ENCODE results near the gene CDK5RAP3.
"Not testable (repeated sequence)": the region's sequence is repeated elsewhere in the genome, so short reads cannot be mapped to it uniquely, and the experiment has no call there.

Gene CDK5RAP3, protein sequence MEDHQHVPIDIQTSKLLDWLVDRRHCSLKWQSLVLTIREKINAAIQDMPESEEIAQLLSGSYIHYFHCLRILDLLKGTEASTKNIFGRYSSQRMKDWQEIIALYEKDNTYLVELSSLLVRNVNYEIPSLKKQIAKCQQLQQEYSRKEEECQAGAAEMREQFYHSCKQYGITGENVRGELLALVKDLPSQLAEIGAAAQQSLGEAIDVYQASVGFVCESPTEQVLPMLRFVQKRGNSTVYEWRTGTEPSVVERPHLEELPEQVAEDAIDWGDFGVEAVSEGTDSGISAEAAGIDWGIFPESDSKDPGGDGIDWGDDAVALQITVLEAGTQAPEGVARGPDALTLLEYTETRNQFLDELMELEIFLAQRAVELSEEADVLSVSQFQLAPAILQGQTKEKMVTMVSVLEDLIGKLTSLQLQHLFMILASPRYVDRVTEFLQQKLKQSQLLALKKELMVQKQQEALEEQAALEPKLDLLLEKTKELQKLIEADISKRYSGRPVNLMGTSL

GRCh38 chr17:47970725-47971499 lies at the start of gene CDK5RAP3:
Gene CDK5RAP3 (plus strand): TSS chr17:47971113. CDS start chr17:47971147, 34 bp downstream.
- peak; percentile 95 to 97 for DNase-seq (ENCODE audit: low read depth in 2 of 2)

GRCh38 chr17:47924785-47925677 lies 45.9 kb upstream of the CDK5RAP3 start:
- DNase-seq (ENCODE audit: low read depth in 2 of 2), result no peak

DNA sequence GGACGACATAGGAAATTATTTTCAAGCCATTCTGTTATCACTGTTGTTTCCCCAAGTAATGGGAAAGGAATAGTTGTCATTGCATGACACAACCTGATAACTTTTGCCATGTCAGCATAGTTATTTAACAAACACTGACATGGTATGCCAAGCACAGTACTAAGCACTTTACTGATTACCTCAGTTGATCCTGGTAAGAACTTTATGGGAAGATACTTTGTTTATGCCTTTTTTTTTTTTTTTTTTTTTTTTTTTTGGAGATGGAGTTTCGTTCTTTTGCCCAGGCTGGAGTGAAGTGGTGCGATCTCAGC lies 45.3 kb upstream of the CDK5RAP3 start:
- no peak for DNase-seq (ENCODE audit: low read depth in 2 of 2)

DNA sequence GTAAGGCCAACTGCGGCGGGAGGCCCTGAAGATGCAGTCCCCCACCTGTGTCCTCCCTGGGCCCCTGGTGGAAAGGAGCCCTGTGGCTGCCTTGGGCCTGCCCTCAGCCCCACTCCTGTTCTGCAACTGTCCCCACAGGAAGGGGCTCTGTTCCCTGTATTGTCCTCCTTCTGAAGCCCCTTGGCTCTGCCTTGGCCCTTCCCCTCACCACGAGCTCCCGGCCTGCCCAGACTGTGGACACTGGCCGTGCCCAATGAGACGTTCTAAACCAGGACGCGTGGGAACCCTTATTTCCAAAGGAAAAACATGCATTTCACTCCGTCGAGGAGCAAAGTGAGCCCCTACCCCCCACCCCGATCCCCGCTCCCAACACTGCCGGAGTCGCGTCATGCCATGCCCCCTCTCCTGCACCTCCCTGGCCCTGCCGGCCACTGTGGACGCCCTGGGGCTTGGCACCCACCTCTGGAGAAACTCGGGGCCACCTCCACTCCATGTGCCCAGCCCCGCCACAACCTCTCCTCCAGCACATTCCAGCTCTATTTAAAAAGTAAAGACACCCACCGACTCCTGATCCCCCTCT lies 43.0 kb upstream of the CDK5RAP3 start:
- DNase-seq (ENCODE audit: low read depth in 2 of 2), result no peak

GRCh38 chr17:47928415-47928814 lies 42.5 kb upstream of the CDK5RAP3 start:
- no peak for DNase-seq (ENCODE audit: low read depth in 2 of 2)

DNA sequence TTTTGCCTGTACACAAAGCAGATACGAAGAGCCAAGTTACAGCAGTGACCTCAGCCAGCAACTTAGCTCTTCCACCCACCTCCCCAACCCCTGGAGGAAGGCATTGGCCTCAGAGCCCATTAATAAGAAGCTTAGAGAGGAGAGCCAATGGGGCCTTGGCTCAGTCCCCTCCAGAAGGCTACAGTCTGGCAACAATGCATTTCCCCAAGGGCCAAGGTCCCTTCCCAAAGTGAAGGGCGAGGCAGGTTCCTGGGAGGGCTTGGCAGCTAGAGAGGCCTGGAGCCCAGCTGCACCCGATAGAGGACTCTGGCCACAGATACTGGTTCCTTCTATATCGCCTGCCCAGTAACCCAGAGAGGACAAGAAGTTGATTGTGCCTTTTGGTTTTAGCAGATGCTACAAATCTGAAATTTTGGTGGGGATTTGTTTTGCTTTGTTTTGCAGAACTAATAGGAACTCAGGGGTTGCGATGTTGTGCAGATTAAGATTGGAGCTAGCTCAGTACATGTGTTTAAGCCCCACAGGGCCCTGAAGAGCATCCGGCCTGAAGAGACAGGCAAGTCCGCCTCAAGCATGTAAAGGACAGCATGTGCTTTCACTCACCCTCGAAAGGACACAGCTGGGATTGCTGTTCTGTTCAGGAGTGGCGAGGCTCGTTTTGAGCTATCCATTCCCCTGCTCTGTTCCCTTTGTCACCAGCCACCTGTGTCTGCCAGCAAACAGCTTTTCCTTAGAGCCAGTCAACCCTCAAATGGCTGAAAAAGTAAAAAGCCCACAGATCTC lies 41.5 kb upstream of the CDK5RAP3 start:
- DNase-seq (ENCODE audit: low read depth in 2 of 2), result no peak

GRCh38 chr17:47931848-47932247 lies 39.1 kb upstream of the CDK5RAP3 start:
- no peak for DNase-seq (ENCODE audit: low read depth in 2 of 2)

- no peak for DNase-seq (ENCODE audit: low read depth in 2 of 2)
Measured at GRCh38 chr17:47934856-47935255, 36.1 kb upstream of the CDK5RAP3 start.

GRCh38 chr17:47935468-47935867 lies 35.4 kb upstream of the CDK5RAP3 start:
- DNase-seq (ENCODE audit: low read depth in 2 of 2), result not testable (repeated sequence)

GRCh38 chr17:47935961-47936360 lies 35.0 kb upstream of the CDK5RAP3 start:
- DNase-seq (ENCODE audit: low read depth in 2 of 2), result no peak

DNA sequence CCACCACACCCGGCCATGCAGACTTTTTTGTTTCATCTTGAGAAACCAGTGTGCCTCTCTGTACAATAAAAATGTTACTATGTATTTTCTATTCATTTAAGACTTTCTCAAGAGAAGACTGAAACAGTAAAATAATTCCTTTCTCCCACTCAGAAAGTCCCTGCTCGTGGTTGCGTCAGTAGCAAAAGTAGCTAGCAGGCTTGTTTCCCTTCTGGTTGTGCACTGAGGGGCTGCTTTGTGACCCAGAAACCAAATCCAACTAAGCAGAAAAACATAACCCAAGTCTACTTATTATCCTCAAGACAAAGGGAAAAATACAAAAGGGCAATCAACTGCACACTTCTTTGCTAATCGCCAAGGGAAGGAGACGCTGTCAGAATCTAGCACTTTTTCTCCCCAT lies 33.0 kb upstream of the CDK5RAP3 start:
- DNase-seq (ENCODE audit: low read depth in 2 of 2), result no peak

DNA sequence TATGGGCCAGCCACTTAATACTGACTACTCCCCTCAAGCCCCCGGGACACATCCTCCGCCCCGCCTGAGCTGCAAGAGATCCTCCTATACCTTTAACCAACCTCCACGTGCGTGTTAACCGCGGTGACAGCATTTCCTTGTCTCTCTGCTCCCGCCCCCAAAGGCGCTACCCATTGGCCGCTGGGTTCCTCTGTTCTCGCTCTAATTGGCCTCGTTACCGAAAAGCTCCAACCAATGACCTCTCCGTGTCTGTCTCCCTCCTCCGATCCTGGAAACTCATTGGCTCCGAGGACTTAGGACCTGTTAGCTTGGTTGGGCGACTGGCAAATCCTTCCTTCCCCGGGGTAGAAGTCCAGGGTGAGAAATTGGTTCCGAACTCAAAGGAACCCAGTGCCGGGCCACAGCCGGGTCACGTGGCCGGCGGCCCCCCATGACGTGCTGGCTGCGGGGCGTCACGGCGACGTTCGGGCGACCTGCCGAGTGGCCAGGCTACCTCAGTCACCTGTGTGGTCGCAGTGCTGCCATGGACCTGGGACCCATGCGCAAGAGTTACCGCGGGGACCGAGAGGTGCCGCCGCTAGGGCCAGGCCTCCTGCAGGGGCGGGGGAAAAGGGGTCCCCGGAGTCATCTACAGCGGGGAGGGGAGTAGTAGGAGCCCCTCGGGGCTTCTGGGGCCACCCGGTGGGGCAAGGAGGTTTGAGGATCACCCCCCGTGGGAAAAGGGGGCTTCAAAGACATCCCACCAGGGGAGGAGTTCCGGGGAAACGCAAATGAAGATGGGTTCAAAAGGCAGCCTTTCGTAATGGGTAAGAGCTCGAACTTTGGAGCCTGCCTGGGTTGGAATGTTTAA lies 29.4 kb upstream of the CDK5RAP3 start, which contains the start of gene PNPO:
PNPO (plus strand) TSS at position 326 of the 850 bp plus-strand sequence; CDS start at position 431, 105 bp downstream.
- peak; percentile 76 to 83 for DNase-seq (ENCODE audit: low read depth in 2 of 2)

- DNase-seq (ENCODE audit: low read depth in 2 of 2), result no peak
Measured at GRCh38 chr17:47942096-47942510, 28.8 kb upstream of the CDK5RAP3 start.

GRCh38 chr17:47942568-47942967 lies 28.3 kb upstream of the CDK5RAP3 start:
- no peak for DNase-seq (ENCODE audit: low read depth in 2 of 2)

DNA sequence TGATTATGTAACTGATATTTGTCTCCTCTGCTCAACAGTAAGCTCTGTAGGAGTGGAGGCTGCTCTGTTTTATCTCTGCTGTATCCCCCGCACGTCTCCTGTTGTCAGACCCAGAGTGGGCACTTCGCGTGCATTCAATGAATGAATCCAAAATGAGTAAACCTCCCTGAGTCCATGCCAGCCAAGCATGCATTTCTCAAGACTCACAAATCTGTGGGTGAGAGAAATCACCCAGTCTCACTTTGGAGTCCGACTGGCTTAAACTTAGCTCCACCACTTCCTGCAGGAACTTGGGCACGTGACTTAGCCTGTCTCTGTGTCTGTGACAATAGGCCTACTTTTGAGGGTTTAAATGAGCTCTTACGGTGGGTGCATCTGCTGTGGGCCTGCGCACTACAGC lies 25.8 kb upstream of the CDK5RAP3 start:
- no peak for DNase-seq (ENCODE audit: low read depth in 2 of 2)

DNA sequence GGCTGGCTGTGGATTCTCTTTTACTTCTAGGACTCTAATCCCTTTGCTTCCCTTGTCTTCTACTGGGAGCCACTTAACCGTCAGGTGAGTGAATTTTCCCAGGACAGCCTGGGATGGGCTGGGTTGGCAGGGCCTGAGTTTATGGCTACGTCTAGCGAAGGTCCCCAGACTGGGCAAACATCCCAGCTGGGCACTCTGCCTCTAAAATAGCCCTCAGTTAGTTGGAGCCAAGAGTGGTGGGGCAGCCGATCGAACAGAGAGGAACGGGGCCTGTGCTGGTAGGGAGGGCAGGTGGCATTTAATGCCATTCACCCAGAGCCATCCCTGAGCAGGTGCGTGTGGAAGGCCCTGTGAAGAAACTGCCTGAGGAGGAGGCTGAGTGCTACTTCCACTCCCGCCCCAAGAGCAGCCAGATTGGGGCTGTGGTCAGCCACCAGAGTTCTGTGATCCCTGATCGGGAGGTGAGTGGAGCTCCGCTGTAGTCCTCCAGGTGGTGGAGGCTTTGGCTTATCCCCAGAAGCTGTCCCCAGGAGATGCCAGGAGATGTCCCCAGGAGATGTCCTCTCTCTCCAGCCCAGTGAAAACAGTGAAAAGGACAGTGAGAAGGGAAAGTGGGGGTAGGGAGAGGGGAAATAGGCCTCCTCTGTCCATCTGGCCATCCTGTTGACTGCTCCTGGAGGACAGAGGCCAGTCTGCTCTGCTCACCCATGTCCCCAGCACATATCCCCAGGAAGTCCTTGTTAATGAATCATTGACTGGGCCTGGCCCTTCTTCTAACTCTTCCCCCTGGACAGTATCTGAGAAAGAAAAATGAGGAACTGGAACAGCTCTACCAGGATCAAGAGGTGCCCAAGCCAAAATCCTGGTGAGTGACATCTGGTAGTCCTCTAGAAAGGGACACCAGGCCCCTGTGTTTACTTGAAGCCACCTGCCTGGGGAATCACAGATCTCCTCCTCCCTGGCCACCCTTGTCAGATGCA lies 25.1 kb upstream of the CDK5RAP3 start:
- DNase-seq (ENCODE audit: low read depth in 2 of 2), result no peak

GRCh38 chr17:47946516-47946915 lies 24.4 kb upstream of the CDK5RAP3 start:
- DNase-seq (ENCODE audit: low read depth in 2 of 2), result no peak

GRCh38 chr17:47946929-47947397 lies 23.9 kb upstream of the CDK5RAP3 start:
- DNase-seq (ENCODE audit: low read depth in 2 of 2), result peak; percentile 20 to 51
